NCI-H446 (cell line): ENCODE data around the gene RNF40.

Experiments used
- DNase-seq, 2 experiments: peaks; one replicate each; lab custom pipeline; 2025; lab: John Stamatoyannopoulos, UW

The RNF40 gene

DNA sequence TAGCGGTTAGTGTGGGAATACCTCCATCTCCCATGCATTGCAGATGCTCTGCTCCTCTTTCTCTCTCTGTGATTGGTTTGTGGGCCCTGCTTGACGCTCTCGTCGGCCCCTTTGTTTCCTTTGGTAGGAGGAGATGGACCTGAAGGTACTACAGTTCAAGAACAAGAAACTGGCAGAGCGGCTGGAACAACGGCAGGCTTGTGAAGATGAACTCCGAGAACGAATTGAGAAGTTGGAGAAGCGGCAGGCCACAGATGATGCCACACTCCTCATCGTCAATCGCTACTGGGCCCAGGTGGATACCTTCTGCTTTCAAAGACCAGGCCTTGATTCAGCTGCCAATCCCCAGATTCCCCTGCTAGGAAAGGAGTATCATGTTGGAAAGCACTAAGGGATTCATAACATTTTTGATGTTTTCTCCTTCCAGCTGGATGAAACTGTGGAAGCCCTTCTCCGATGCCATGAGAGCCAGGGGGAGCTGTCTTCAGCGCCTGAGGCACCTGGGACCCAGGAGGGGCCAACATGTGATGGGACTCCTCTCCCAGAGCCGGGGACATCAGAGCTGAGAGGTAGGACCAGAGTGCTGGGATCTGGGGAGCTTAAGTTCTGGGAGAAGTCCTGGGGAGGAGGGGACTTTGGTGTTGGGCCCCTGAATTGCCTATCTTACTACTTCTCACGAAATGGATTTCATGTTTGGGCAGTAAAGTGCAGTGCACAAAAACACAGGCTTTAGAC, 1.0 kb downstream of the RNF40 start:
- DNase-seq: no peak

DNA sequence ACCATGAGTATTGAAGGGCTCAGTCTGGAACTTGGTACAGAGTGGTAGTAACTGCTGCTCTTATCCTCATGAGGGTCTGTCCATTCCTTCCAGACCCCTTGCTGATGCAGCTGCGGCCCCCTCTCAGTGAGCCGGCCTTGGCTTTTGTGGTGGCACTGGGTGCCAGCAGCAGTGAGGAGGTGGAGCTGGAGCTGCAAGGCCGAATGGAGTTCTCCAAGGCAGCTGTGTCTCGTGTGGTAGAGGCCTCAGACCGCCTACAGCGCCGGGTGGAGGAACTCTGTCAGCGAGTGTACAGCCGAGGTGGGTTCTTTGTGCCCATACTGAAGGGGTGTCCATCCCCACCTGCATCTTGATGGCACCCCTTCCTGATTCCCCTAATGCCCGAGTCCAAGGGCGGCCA, 2.0 kb downstream of the RNF40 start:
- no peak for DNase-seq

DNA sequence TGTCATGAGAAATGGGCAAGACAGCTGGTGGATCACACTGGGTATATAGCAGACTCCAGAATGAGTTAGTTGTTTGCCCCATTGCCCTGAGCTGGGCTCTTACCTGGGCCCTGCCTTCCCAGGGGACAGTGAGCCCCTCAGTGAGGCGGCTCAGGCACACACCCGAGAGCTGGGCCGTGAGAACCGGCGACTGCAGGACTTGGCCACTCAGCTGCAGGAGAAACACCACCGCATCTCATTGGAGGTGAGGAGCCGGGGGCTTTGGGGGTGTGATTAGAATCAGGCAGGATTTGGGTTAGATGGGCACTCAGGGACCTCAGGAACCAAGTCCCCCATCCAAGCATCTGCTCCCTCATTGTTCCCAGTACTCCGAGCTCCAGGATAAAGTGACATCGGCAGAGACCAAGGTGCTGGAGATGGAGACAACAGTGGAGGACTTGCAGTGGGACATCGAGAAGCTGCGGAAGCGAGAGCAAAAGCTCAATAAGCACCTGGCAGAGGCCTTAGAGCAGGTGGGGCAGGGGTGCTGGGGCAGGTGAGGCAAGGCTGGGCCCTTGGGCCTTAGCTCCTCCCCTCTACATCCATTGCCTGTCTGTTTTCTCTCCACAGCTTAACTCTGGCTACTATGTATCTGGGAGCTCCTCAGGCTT, 2.8 kb downstream of the RNF40 start:
- DNase-seq: no peak

DNA sequence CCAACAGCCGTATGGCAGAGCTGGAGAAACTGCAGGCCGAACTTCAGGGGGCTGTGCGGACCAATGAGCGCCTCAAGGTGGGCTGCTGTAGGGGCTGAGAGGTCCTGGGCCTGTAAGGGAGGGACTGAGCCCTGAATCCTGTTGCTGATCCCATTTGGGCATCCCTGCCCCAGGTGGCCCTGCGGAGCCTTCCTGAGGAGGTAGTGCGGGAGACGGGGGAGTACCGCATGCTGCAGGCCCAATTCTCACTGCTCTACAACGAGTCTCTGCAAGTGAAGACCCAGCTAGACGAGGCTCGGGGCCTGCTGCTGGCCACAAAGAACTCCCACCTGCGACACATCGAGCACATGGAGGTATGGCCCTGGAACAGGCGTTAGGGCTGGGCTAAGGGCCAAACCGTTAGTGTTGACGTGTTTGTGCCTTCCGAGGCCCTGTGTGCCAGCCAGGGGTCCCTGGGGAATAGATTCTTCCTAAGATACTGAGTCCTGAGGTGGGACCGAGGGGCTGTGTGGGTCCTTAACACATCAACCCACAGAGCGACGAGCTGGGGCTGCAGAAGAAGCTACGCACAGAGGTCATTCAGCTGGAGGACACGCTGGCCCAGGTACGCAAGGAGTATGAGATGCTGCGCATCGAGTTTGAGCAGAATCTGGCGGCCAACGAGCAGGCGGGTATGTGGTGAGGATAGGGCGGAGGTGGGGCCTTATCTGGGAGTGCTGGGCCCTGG, 4.2 kb downstream of the RNF40 start:
- no peak for DNase-seq

DNA sequence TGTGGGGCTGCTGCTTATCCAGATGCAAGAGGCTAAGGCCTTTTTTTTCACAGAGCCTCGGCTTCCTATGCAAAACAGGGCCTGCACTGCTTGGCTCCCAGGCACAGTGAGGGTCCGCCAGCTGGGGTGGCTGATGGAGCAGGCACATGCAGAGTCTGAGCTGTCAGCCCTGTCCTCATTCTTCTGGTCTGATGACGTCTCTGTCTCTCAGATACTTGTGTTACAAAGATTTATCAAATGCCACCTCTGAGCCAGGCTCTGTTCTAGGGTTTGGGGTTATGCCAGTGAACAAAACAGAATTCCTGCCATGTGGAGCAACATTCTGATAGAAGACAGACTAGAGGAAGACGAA, 4.8 kb downstream of the RNF40 start:
- no peak for DNase-seq

DNA sequence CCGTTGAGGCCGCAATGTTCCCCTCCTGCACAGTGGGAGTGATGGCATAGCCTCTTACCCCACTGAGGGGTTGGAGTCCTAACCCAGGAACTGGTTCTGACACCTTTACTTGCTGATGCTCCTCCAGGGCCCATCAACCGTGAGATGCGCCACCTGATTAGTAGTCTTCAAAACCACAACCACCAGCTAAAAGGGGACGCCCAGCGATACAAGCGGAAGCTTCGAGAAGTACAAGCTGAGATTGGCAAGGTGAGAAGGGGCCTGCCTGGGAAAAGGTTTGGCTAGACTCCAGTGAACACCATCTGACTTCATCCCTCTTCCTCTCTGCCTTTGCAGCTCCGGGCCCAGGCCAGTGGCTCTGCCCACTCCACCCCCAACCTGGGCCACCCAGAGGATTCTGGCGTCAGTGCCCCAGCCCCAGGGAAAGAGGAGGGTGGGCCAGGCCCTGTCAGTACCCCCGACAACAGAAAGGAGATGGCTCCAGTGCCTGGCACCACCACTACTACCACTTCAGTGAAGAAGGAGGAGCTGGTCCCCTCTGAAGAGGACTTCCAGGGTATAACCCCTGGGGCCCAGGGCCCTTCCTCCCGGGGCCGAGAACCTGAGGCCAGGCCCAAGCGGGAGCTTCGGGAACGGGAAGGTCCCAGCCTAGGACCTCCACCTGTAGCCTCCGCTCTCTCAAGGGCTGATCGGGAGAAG, 5.8 kb downstream of the RNF40 start:
- no peak for DNase-seq

DNA sequence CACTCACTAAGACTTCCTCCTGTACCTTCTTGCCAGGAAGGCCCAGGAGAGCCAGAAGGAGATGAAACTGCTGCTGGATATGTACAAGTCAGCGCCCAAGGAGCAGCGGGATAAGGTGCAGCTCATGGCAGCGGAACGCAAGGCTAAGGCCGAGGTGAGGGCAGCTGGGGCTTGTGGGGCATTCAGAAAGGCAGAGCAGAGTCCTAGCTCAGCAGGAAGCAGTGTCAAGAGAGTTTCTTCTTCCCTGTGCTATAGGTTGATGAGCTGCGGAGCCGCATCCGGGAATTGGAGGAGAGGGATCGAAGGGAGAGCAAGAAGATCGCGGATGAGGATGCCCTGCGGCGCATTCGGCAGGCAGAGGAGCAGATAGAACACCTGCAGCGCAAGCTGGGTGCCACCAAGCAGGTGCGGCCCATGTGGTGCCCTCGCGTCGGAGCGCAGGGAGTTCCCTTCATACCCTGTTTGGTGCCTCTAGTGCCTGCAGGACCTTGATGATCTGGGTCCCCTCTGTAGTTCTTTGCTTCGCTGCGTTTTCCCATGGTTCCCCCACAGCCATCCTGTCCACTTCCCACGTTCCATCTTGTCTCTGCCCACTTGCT, 6.6 kb downstream of the RNF40 start:
- no peak for DNase-seq

DNA sequence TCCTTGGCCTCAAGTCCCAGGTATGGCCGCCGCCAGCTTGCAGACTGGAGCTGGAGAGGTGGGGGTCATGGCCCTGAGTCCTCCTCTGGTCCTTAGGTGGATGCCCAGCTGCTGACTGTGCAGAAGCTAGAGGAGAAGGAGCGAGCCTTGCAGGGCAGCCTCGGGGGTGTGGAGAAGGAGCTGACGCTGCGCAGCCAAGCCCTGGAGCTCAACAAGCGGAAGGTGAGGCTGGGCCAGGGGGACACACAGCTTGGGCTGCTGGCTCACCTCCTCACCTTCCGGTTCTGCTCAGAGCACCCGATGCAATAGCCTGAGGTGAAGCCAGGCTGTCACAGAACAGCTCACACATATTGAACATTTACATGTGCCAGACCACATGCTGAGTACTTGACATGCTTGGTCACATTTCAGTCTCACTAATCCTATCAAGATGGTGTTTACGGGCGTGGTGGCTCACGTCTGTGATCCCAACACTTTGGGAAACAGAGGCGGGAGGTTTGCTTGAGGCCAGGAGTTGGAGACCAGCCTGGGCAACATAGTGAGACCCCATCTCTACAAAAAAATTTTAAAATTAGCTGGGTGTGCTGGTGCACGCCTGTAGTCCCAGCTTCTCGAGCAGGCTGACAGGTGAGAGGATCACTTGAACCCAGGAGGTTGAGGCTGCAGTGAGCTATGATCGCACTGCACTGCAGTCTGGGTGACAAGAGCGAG, 7.4 kb downstream of the RNF40 start:
- no peak for DNase-seq

DNA sequence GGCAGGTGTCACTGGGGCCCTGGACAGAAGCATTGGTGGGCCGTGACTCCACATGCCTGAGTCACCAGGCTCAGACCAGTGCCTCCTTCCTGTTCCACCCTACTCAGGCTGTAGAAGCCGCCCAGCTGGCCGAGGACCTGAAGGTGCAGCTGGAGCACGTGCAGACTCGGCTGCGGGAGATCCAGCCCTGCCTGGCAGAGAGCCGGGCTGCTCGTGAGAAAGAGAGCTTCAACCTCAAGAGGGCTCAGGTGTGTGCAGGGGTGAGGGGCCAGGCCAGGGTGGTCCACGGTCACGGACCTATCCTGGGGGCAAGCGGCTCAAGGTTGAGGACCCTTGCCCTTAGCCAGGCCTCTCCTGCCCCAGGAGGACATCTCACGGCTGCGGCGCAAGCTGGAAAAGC, 9.6 kb downstream of the RNF40 start:
- no peak for DNase-seq

DNA sequence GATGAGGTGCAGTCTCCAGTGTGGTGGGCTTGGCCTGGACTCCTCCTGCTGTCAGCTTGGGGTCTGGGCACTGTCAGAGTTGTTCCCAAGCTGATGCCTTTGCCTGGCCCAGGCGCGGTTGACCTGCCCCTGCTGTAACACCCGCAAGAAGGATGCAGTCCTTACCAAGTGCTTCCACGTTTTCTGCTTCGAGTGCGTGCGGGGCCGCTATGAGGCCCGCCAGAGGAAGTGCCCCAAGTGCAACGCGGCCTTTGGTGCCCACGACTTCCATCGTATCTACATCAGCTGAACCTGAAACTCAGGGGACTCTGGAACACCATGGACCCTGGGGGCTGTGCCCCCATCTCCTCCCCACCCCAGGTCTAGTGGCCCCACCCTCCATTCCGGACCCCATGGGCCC, 11.7 kb downstream of the RNF40 start:
- no peak for DNase-seq

DNA sequence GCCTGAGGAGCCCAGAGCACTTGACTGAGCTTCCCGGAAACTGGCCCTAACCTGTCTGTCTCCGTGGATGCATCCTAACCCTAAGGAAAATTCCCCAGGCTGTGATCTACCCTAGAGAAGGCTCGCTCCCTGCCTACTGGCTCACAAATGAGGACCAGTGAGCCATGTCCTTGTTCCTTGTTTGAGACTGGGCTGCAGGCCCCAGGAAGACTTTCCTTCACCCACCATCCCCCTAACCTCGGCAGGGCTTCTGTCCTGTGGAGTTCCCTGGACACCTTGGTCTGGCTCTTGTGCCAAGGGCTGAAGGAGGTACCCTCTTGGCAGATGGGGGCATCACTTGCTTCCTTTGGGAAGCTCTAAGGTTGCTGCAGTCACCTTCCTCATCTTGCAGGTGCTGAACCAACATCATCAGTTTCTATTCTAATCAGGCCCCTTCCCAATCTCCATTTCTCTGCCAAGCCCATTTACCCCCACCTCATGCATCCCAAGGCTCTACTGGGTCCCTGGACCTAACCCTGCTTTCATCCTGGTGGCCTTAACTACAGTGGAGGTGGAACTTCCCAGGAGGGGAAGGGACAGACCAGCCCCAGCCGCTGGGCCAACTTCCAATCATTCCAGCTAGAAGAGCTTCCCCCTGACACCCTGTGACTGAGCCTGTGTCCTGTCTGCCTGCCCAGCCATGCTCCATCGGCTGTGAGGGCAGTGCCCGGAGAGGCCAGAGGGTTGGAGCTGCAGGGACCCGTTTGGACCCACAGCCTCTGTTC, 12.4 kb downstream of the RNF40 start:
- DNase-seq: no peak

DNA sequence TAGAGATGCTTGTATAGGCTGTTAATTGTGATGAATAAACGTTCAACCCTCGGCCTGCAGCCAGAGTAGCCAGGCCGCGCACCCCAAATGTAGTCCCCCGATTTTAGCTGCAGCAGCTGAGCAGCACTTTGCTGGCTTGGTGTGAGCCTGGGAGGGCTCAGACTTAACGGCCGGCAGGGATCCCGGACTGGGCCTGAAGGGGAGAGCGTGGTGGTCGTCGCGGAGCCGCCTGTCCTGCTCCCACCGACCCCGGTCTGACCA, 12.9 kb downstream of the RNF40 start:
- DNase-seq: no peak

DNA sequence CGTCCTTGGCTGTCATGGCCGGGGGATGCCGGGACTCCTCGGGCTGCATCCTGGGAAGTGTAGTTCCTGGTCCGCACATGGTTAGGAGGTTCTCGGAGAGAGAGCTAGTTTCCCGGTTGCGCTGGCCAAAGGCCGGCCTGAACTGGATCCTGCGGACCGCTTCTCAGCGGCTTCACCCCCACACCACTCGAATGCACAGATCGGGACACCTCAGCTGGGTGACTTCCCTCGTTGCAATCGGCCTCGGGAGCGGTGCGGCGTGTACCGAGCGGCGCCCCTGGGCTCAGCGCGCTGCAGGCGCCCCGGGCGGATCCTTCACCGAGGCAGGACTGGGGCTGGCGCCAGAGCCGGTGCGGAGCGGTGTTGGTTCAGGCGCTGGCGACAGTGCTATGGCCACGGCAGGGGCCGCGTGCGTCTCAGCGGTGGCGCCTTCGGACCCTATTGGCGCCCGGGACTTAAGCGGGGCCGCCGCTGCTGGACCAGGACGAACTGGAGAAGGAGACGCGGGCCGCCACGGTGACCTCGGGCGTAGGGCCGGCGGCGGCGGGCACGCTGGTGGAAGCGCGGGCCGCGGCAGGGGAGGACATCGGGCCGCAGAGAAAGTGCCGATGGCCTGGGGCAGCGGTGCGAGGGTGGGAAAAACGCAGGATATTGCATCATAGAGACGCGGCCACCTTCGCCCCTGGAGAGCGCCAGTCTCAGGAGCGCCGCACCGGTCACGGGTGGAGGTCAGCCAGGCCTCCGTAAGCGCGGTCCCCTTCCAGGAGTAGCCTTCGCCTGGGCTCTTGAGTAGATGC, 13.5 kb downstream of the RNF40 start:
- peak; percentile 36 to 70 for DNase-seq

DNA sequence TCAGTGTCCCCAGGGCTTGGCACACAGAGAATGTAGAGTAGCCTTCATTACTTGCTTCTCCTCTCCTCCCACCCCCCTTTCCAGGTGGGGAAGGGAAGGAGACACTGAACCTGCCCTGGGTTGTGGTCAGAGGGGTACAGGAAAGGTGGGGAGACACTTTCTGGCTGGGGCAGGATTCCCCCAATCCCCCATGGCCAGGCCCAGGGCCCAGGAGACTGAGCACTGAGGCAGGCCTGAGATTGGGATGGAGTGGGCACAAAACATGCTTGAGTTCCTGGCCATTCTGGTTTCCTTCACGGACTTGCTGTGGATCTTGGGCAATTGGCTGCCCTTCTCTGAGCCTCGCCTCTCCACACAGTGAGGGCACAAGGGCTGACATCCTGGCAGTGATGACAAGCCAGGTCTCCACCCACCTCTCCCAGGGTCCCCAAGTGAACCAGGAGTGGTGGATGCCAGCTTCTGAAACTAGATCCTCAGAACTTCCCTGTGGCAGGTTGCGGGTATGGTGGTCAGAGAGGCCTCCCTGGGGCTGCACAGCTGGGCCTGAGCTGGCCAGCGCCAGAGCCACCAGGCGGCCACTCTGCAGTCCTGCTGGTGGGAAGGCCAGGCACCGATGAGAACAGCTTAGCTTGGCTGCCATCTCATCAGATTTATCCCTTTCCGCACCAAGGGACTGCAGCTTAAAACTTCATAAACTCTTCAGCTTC, 15.6 kb downstream of the RNF40 start:
- DNase-seq: no peak

DNA sequence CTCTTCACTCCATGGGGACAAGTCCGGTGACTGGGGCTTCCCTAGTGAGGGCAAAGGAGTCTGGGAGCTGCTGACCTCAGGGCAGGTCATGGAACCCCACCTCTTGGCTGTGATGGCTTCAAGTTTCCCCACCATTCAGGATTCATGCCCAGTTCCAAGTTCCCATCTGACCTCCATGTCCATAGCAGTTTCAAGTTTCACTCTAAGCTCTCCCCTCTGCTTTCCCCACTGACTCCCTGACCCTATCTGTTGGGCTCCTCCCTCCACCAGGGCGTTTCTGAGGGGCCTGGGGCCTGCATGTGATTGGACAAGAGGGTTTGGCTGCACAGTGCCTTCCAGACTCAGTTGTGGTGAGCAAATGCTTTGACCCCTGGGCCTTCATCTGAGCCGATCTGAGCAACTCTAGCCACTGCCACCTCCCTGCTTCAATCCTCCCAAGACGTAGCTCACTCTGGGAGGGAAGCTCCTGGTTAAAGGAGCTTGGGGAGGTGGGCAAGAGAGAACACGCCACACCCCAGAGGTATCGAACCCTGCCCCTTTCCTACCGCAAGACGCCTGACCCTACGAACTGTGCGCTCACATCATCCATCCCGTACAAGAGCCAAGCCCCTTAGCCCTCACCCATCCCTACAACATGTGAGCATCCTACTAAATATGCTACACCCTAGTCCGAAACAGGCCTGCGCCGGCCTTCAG, 16.6 kb downstream of the RNF40 start:
- no peak for DNase-seq

DNA sequence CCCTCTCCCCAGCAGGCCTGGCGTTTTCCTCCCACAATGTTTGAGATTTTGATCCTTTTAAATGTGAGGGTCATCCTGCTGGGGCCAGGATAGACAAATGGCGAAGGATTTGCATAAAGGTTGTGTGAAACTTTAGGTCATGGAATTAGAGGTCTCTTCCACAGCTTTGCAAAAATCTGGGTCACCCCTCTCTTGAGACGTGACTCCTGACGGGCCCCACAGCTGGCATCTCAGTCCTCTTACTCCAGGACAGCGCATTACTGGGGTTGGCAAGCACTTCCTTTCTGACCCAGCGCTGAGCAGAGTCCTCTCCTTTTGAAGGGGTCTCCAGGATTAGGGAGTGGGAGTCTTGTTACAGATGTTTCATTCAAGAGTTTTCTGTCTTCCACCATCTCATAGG, 17.5 kb downstream of the RNF40 start:
- DNase-seq: no peak

DNA sequence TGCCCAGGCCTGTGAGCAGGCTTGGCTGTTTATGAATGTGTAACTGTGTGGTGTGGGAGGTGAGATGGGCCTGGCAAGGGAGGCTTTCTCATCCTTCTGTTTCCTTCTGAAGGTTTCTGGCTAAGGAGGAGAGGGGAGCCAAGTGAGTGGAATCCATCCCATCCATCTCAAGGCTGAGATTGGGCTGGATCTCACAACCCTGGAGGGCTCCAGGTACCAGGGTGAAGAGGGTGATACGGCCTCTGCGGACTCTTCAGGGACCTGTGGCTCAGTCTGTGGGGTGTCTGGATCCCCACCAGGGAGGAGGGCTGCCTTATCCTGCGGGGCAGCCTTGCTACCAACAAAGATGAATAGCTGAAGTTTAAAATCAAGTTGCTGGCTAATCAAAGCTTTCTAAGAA, 17.9 kb downstream of the RNF40 start:
- DNase-seq: no peak

DNA sequence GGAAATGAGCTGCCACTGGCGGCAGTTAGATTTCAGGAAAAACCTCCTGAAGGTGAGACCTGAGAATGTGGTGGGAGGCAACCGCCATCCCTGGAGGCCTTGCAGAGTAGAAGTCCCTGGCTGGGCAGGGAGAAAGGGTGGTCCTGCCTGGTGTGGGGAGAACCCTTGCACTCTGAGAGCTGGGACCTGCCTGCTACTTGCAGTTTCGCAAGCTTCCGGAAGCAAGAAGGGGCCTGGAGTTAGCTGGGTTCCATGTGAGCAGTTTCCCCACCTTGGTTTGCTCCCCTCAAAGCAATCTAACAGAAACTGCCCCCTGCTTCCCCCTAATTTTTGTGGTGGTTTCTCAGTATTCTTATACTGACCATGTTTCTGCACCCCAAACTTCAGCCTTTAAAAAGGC, 18.4 kb downstream of the RNF40 start:
- DNase-seq: no peak
